DOHH2 (cell line): ENCODE measurements around the gene SLC26A1.

Source experiments
- H3F3A ChIP-seq: fragments of 200-600 bp; sonication (generic), shearing (Covaris generic); 2 replicates; pipeline ENCODE4 v1.6.0; 2016; ENCODE audit warnings: antibody characterized with exemption, mild to moderate bottlenecking; ENCODE audit not compliant: control insufficient read depth, insufficient read depth
- H3K27ac ChIP-seq: fragments of 200-600 bp; sonication (generic); 2 replicates; pipeline ENCODE4 v1.5.1; 2014; ENCODE audit warnings: low read depth, mild to moderate bottlenecking, low read length, moderate library complexity
- H3K27me3 ChIP-seq: fragments of 200-600 bp; sonication (generic); 2 replicates; pipeline ENCODE4 v1.6.1; 2014; ENCODE audit warnings: mild to moderate bottlenecking, low read length, mixed read lengths; ENCODE audit not compliant: control insufficient read depth
- H3K36me3 ChIP-seq: fragments of 200-600 bp; sonication (generic); 2 replicates; pipeline ENCODE4 v1.6.1; 2014; ENCODE audit warnings: mild to moderate bottlenecking, low read length, moderate library complexity, mixed read lengths; ENCODE audit not compliant: control insufficient read depth
- H3K4me1 ChIP-seq: fragments of 200-600 bp; sonication (generic); 2 replicates; pipeline ENCODE4 v1.6.1; 2014; ENCODE audit warnings: mild to moderate bottlenecking, low read length, mixed read lengths; ENCODE audit not compliant: control insufficient read depth
- H3K4me2 ChIP-seq: fragments of 200-600 bp; sonication (generic); 2 replicates; pipeline ENCODE4 v1.6.0; 2014; ENCODE audit warnings: mild to moderate bottlenecking, low read length, moderate library complexity
- H3K4me3 ChIP-seq: fragments of 200-600 bp; sonication (generic); 2 replicates; pipeline ENCODE4 v1.5.1; 2014; ENCODE audit warnings: mild to moderate bottlenecking, low read length, mixed read lengths
- H3K79me2 ChIP-seq: fragments of 200-600 bp; sonication (generic); 2 replicates; pipeline ENCODE4 v1.6.1; 2014; ENCODE audit warnings: mild to moderate bottlenecking, low read length, mixed read lengths; ENCODE audit not compliant: control insufficient read depth
- H3K9me2 ChIP-seq: fragments of 200-600 bp; sonication (generic); replicated peaks from 2 replicates; pipeline ENCODE4 v1.6.1; 2014; ENCODE audit warnings: mild to moderate bottlenecking, low read length, mixed read lengths; ENCODE audit not compliant: control insufficient read depth
- H3K9me3 ChIP-seq: fragments of 200-600 bp; sonication (generic); 2 replicates; pipeline ENCODE4 v1.6.1; 2014; ENCODE audit warnings: antibody characterized with exemption, low read length, mixed read lengths; ENCODE audit not compliant: control insufficient read depth, insufficient read depth
- H4K20me1 ChIP-seq: fragments of 200-600 bp; sonication (generic); 2 replicates; pipeline ENCODE4 v1.6.0; 2014; ENCODE audit warnings: low read depth, mild to moderate bottlenecking, antibody characterized with exemption, low read length, moderate library complexity; ENCODE audit not compliant: control insufficient read depth, insufficient read depth
- CTCF ChIP-seq: fragments of 200-600 bp; sonication (generic); IDR thresholded peaks from one replicate; pipeline ENCODE4 v1.5.1; 2014; ENCODE audit warnings: antibody characterized with exemption, mild to moderate bottlenecking, low read depth, low read length; ENCODE audit not compliant: poor library complexity, severe bottlenecking
- EZH2phosphoT487 ChIP-seq: fragments of 200-600 bp; sonication (generic); IDR thresholded peaks from 2 replicates; pipeline ENCODE4 v1.6.1; 2017; ENCODE audit warnings: borderline replicate concordance, mild to moderate bottlenecking, antibody characterized with exemption, low read length, moderate library complexity, mixed read lengths

The SLC26A1 gene

GRCh38 chr4:956531-957230 lies 36.5 kb downstream of the SLC26A1 start:
- Histone ChIP-seq H3K27me3 (no peaks in the 10 kb centered on the region), H3K9me2 (no peaks in the 10 kb centered on the region), H3K9me3 (no peaks in the 10 kb centered on the region), H3K4me1 (no peaks in the 10 kb centered on the region), H3K4me3 (no peak overlapping the region), H3K79me2 (no peaks in the 10 kb centered on the region), H3F3A (no peaks in the 10 kb centered on the region), H3K4me2 (no peak overlapping the region), H3K36me3 (no peaks in the 10 kb centered on the region), H3K27ac (no peak overlapping the region), H4K20me1 (no peaks in the 10 kb centered on the region)
- TF ChIP-seq CTCF (no peak), EZH2phosphoT487 (no peak)

GRCh38 chr4:955931-956381 lies 37.2 kb downstream of the SLC26A1 start:
- TF ChIP-seq CTCF (no peak), EZH2phosphoT487 (no peak)
- Histone ChIP-seq H3K9me2 (no peaks in the 10 kb centered on the region), H4K20me1 (no peaks in the 10 kb centered on the region), H3K9me3 (no peaks in the 10 kb centered on the region), H3K36me3 (no peaks in the 10 kb centered on the region), H3K4me2 (no peak overlapping the region), H3K27me3 (no peaks in the 10 kb centered on the region), H3K4me1 (no peaks in the 10 kb centered on the region), H3K4me3 (no peak overlapping the region), H3K79me2 (no peaks in the 10 kb centered on the region), H3F3A (no peaks in the 10 kb centered on the region), H3K27ac (no peak overlapping the region)

- H4K20me1 ChIP-seq, result no peaks in the 10 kb centered on the region
- no peaks in the 10 kb centered on the region for H3K9me2 ChIP-seq
- no peak overlapping the region for H3K4me2 ChIP-seq
- no peaks in the 10 kb centered on the region for H3K79me2 ChIP-seq
- H3K9me3 ChIP-seq, result no peaks in the 10 kb centered on the region
- H3K27me3 ChIP-seq, result no peaks in the 10 kb centered on the region
- no peaks in the 10 kb centered on the region for H3F3A ChIP-seq
- no peaks in the 10 kb centered on the region for H3K4me1 ChIP-seq
- H3K27ac ChIP-seq, result no peak overlapping the region
- no peaks in the 10 kb centered on the region for H3K36me3 ChIP-seq
- H3K4me3 ChIP-seq, result no peak overlapping the region
- TF ChIP-seq CTCF (no peak), EZH2phosphoT487 (no peak)
Measured at GRCh38 chr4:955161-955921, 37.9 kb downstream of the SLC26A1 start.
